Neural cell (in vitro differentiated cells): Measurements from ENCODE around the gene PDE2A. TPM values are rescaled to one million over a fixed set of nuclear protein-coding genes. Genes with fewer than 3 reads are reported as not detected.

Experiments used
- H2AFZ ChIP-seq: fragments of 200-600, 300-800 bp; sonication (generic), shearing (Covaris generic); 2 replicates; pipeline ENCODE4 v1.6.0; 2014; ENCODE audit warnings: low read depth, mild to moderate bottlenecking, antibody characterized with exemption, low read length, moderate library complexity
- H3F3A ChIP-seq: fragments of 200-600 bp; shearing (Covaris generic); 2 replicates; pipeline ENCODE4 v1.6.1; 2016; ENCODE audit warnings: mild to moderate bottlenecking, moderate library complexity, mixed read lengths, antibody characterized with exemption, low read length; ENCODE audit not compliant: insufficient read depth, poor library complexity, severe bottlenecking
- H3K27ac ChIP-seq: fragments of 200-600, 300-800 bp; sonication (generic), shearing (Covaris generic); 2 replicates; pipeline ENCODE4 v1.5.1; 2014; ENCODE audit warnings: mild to moderate bottlenecking, low read length, moderate library complexity
- H3K27me3 ChIP-seq: fragments of 300-800, 200-600 bp; sonication (generic), shearing (Covaris generic); 2 replicates; pipeline ENCODE4 v1.6.0; 2014; ENCODE audit warnings: mild to moderate bottlenecking, low read depth, low read length, moderate library complexity; ENCODE audit not compliant: insufficient read depth
- H3K36me3 ChIP-seq: fragments of 300-800, 200-600 bp; sonication (generic), shearing (Covaris generic); 2 replicates; pipeline ENCODE4 v1.5.1; 2014; ENCODE audit warnings: mild to moderate bottlenecking, antibody characterized with exemption, low read length, moderate library complexity; ENCODE audit not compliant: insufficient read depth
- H3K4me2 ChIP-seq: fragments of 300-800, 200-600 bp; sonication (generic), shearing (Covaris generic); 2 replicates; pipeline ENCODE4 v1.6.0; 2014; ENCODE audit warnings: mild to moderate bottlenecking, low read length
- H3K4me3 ChIP-seq: fragments of 300-800, 200-600 bp; sonication (generic), shearing (Covaris generic); 2 replicates; pipeline ENCODE4 v1.5.1; 2014; ENCODE audit warnings: mild to moderate bottlenecking, low read length, moderate library complexity
- H3K79me2 ChIP-seq: fragments of 200-600 bp; shearing (Covaris generic); replicated peaks from 2 replicates; pipeline ENCODE4 v1.6.0; 2014; ENCODE audit warnings: mild to moderate bottlenecking, low read length, moderate library complexity; ENCODE audit not compliant: insufficient read depth
- H3K9ac ChIP-seq: fragments of 300-800, 200-600 bp; sonication (generic), shearing (Covaris generic); 2 replicates; pipeline ENCODE4 v1.6.1; 2016; ENCODE audit warnings: mild to moderate bottlenecking, low read length, mixed read lengths
- H3K9me2 ChIP-seq: fragments of 200-600 bp; shearing (Covaris generic); 2 replicates; pipeline ENCODE4 v1.6.1; 2016; ENCODE audit warnings: mild to moderate bottlenecking, low read length, mixed read lengths; ENCODE audit not compliant: insufficient read depth
- H3K9me3 ChIP-seq: fragments of 200-600, 300-800 bp; sonication (generic), shearing (Covaris generic); 2 replicates; pipeline ENCODE4 v1.6.1; 2016; ENCODE audit warnings: mild to moderate bottlenecking, mixed run types, low read length, moderate library complexity, mixed read lengths
- H4K20me1 ChIP-seq: fragments of 200-600 bp; shearing (Covaris generic); 2 replicates; pipeline ENCODE4 v1.6.1; 2016; ENCODE audit warnings: mild to moderate bottlenecking, mixed run types; ENCODE audit not compliant: insufficient read depth
- CTCF ChIP-seq: fragments of 450-650 bp; IDR thresholded peaks from 2 replicates; pipeline ENCODE4 v1.5.1; 2014; ENCODE audit warnings: antibody characterized with exemption, mild to moderate bottlenecking, moderate library complexity; ENCODE audit not compliant: poor library complexity, severe bottlenecking
- EP300 ChIP-seq: fragments of 450-650 bp; conservative IDR thresholded peaks from 2 replicates; pipeline ENCODE4 v1.6.1; 2014; ENCODE audit warnings: antibody characterized with exemption, mild to moderate bottlenecking, moderate library complexity; ENCODE audit not compliant: poor library complexity, severe bottlenecking
- EZH2 ChIP-seq: fragments of 200-600, 300-800 bp; shearing (Covaris generic), sonication (generic); IDR thresholded peaks from 2 replicates; pipeline ENCODE4 v1.6.1; 2014; ENCODE audit warnings: antibody characterized with exemption, low read length, borderline replicate concordance, mild to moderate bottlenecking; ENCODE audit not compliant: insufficient read depth, poor library complexity, severe bottlenecking
- MXI1 ChIP-seq: fragments of 450-650 bp; conservative IDR thresholded peaks from 2 replicates; pipeline ENCODE4 v1.6.1; 2014; ENCODE audit warnings: antibody characterized with exemption, mild to moderate bottlenecking; ENCODE audit not compliant: poor library complexity, severe bottlenecking
- POLR2AphosphoS5 ChIP-seq: IDR thresholded peaks from 2 replicates; pipeline ENCODE4 v1.6.1; 2012
- RAD21 ChIP-seq: fragments of 450-650 bp; conservative IDR thresholded peaks from 2 replicates; pipeline ENCODE4 v1.6.1; 2014; ENCODE audit warnings: antibody characterized with exemption, mild to moderate bottlenecking, moderate library complexity
- SMC3 ChIP-seq: fragments of 450-650 bp; conservative IDR thresholded peaks from 2 replicates; pipeline ENCODE4 v1.6.1; 2014; ENCODE audit warnings: antibody characterized with exemption, mild to moderate bottlenecking, moderate library complexity; ENCODE audit not compliant: poor library complexity
- TAF1 ChIP-seq: IDR thresholded peaks from 2 replicates; pipeline ENCODE4 v1.6.1; 2012; ENCODE audit warnings: low read depth
- polyA plus RNA-seq: library from polyadenylated mRNA; depleted of rRNA; stranded (reverse); fragments of >200 nt; gene quantifications from 2 replicates; pipeline ENCODE4 v1.2.3, GENCODE V29; 2014
- TF ChIP-seq, protein P1 (sequence below): IDR thresholded peaks from 2 replicates; pipeline ENCODE4 v1.6.1; 2012; ENCODE audit warnings: borderline replicate concordance

The PDE2A gene
- polyA plus RNA-seq, 1 donor from 2014 or later, result 11.6 TPM

GRCh38 chr11:72589802-72590761, 84.1 kb downstream of the PDE2A start:
- H3K4me2 ChIP-seq, result no peak overlapping the region
- no peaks in the 10 kb centered on the region for H3K9me3 ChIP-seq
- H3K4me3 ChIP-seq, result peak overlapping the region; percentile 48
- H2AFZ ChIP-seq, result no peak overlapping the region
- H3K27me3 ChIP-seq, result peaks cover 43% of the 10 kb centered on the region
- H3F3A ChIP-seq, result no peaks in the 10 kb centered on the region
- TF ChIP-seq RAD21 (peak; percentile 44), EZH2 (peak; percentile 22), CTCF (peak; percentile 59), SMC3 (peak; percentile 49), POLR2AphosphoS5 (no peak), MXI1 (no peak)
- TF ChIP-seq, protein P1, sequence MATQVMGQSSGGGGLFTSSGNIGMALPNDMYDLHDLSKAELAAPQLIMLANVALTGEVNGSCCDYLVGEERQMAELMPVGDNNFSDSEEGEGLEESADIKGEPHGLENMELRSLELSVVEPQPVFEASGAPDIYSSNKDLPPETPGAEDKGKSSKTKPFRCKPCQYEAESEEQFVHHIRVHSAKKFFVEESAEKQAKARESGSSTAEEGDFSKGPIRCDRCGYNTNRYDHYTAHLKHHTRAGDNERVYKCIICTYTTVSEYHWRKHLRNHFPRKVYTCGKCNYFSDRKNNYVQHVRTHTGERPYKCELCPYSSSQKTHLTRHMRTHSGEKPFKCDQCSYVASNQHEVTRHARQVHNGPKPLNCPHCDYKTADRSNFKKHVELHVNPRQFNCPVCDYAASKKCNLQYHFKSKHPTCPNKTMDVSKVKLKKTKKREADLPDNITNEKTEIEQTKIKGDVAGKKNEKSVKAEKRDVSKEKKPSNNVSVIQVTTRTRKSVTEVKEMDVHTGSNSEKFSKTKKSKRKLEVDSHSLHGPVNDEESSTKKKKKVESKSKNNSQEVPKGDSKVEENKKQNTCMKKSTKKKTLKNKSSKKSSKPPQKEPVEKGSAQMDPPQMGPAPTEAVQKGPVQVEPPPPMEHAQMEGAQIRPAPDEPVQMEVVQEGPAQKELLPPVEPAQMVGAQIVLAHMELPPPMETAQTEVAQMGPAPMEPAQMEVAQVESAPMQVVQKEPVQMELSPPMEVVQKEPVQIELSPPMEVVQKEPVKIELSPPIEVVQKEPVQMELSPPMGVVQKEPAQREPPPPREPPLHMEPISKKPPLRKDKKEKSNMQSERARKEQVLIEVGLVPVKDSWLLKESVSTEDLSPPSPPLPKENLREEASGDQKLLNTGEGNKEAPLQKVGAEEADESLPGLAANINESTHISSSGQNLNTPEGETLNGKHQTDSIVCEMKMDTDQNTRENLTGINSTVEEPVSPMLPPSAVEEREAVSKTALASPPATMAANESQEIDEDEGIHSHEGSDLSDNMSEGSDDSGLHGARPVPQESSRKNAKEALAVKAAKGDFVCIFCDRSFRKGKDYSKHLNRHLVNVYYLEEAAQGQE, result no peak
- no peaks in the 10 kb centered on the region for H4K20me1 ChIP-seq
- no peak overlapping the region for H3K9ac ChIP-seq
- no peak overlapping the region for H3K27ac ChIP-seq
- H3K79me2 ChIP-seq, result no peaks in the 10 kb centered on the region
- H3K9me2 ChIP-seq, result no peaks in the 10 kb centered on the region
- no peaks in the 10 kb centered on the region for H3K36me3 ChIP-seq

DNA sequence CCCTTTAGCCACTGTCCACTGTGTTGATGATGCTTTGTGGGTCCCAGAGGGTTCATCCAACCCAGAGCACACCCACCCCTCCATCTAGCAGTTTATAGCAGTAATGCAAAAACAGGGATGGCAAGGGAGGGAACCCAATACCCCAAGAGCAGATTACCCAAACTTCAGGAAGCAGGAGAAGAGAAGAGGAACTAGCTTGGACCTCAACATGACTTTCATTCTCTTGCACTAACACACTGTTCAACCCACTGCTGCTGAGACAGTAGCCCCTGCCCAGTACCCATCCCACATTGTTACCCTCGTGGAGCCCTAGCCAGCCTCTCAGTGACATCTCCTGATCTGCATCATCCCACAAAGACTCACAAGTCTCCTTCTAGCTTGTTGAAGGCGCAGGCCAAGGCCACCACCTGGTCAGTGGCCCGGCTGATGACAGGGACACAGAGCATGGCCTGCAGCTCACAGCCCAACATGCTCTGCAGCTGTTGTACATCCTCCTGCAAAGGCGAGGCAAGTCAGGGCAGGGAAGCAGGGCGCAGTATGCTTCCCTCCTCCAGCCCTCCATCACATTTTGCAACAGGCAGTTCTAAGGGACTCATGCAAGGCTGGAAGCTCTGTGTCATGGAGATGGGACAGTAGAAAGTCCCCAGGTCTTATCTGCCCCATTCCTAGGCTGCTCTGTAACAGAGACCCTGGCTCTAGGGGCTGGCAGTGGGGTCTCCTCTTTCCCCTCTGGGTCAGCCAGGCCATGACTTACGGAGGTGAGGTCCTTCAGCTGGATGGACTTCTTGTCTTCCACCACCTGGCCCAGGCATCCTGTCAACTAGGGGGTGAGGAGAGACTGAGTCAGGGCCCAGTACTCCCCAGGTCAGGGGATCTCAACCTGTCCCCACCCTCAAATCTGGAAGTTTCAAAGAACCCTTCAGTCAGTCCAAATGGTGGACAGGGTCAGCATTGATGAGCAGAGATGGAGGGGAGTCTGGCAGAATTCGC, 85.5 kb downstream of the PDE2A start:
- Histone ChIP-seq H3K36me3 (no peaks in the 10 kb centered on the region), H2AFZ (no peak overlapping the region), H3K9ac (no peak overlapping the region), H3K27ac (no peak overlapping the region), H3K4me3 (no peak overlapping the region), H3K9me3 (no peaks in the 10 kb centered on the region), H3K4me2 (no peak overlapping the region), H3K27me3 (peaks cover 56% of the 10 kb centered on the region), H4K20me1 (no peaks in the 10 kb centered on the region), H3K79me2 (no peaks in the 10 kb centered on the region), H3K9me2 (no peaks in the 10 kb centered on the region), H3F3A (no peaks in the 10 kb centered on the region)
- no peak for TF ChIP-seq EZH2
- no peak for TF ChIP-seq MXI1
- TF ChIP-seq, protein P1, result no peak
- no peak for TF ChIP-seq EP300
- no peak for TF ChIP-seq TAF1
- TF ChIP-seq CTCF, result no peak
